Measurements from ENCODE around the gene TTC4. TPM values are rescaled to one million over a fixed set of nuclear protein-coding genes. Genes with fewer than 3 reads are reported as not detected.

TTC4 gene
- total RNA-seq, 2 donors from 2014 or later: 15.9 to 17.4 TPM

- Histone ChIP-seq H3K36me3 (no peaks in the 10 kb centered on the region), H3K4me1 (replicated peaks) (no peaks in the 10 kb centered on the region), H3K4me3 (peak overlapping the region; percentile 70 to 80), H3K27ac (peak overlapping the region; percentile 62 to 74), H3K9me3 (no peaks in the 10 kb centered on the region), H3K27me3 (replicated peaks; ENCODE audit: insufficient read depth) (no peaks in the 10 kb centered on the region)
- no peak for TF ChIP-seq POLR2AphosphoS5 (IDR thresholded peaks at IDR 0.05)
- no peak for TF ChIP-seq POLR2A (IDR thresholded peaks at IDR 0.05)
- no peak for TF ChIP-seq CTCF (IDR thresholded peaks at IDR 0.05)
- intact Hi-C loops (cut with DNase I): loop anchor here (10.0 kb wide), 1 partner anchor 170 kb away; the partner anchor contains the start of gene ACOT11
- WGBS: 94% methylated on average over 7 of the region's 7 CpGs
- no peak for DNase-seq (ENCODE audit: low spot score)
These were observed 674 bp upstream of the TTC4 start for GRCh38 chr1:54714881-54715492.

GRCh38 chr1:54716299-54717047, 812 bp downstream of the TTC4 start:
- 36% methylated on average over 8 of the region's 8 CpGs for WGBS
- peak overlapping the region in 1 of 2 donors; percentile 74 for H3K27ac ChIP-seq
- intact Hi-C loops (cut with DNase I): loop anchor here (10.0 kb wide), 1 partner anchor 172 kb away; the partner anchor contains the start of gene ACOT11

DNA sequence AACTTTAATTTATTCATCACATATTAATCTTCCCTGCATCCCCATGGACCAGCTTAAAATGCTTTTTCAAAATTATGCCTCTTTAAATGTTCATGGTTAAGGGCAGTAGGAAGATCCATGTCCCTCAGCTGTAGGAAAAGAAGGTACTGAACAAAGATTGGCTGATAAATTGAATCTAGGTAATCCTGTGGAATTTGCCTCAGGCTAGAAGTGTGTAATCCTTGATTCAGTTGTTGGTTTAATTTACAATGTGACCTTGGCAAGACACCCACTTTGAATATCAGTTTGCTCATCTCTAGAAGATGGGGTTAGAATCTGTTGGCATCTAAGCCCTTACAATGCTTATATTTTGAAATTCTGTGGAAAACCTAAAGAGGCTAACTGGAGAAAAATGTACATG, 6.1 kb downstream of the TTC4 start:
- Histone ChIP-seq H3K27ac (no peak overlapping the region), H3K9me3 (no peaks in the 10 kb centered on the region), H3K4me1 (replicated peaks) (no peaks in the 10 kb centered on the region), H3K4me3 (no peak overlapping the region), H3K36me3 (peaks cover 0 to 3% of the 10 kb centered on the region in 2 donors), H3K27me3 (replicated peaks; ENCODE audit: insufficient read depth) (no peaks in the 10 kb centered on the region)
- no peak for DNase-seq (ENCODE audit: low spot score)
- TF ChIP-seq CTCF (IDR thresholded peaks at IDR 0.05) (no peak), POLR2AphosphoS5 (IDR thresholded peaks at IDR 0.05) (no peak), POLR2A (IDR thresholded peaks at IDR 0.05) (no peak)
- intact Hi-C loops (cut with DNase I): no loop called here

More at GRCh38 chr1:54716299-54717047, 812 bp downstream of the TTC4 start:
- DNase-seq (ENCODE audit: low spot score): no peak
- H3K9me3 ChIP-seq: no peaks in the 10 kb centered on the region
- TF ChIP-seq POLR2AphosphoS5 (IDR thresholded peaks at IDR 0.05) (no peak), POLR2A (IDR thresholded peaks at IDR 0.05) (no peak), CTCF (IDR thresholded peaks at IDR 0.05) (no peak)
- H3K4me1 ChIP-seq (replicated peaks): no peaks in the 10 kb centered on the region
- peak overlapping the region; percentile 70 to 80 for H3K4me3 ChIP-seq
- no peaks in the 10 kb centered on the region for H3K27me3 ChIP-seq (replicated peaks; ENCODE audit: insufficient read depth)
- H3K36me3 ChIP-seq: no peaks in the 10 kb centered on the region

DNA sequence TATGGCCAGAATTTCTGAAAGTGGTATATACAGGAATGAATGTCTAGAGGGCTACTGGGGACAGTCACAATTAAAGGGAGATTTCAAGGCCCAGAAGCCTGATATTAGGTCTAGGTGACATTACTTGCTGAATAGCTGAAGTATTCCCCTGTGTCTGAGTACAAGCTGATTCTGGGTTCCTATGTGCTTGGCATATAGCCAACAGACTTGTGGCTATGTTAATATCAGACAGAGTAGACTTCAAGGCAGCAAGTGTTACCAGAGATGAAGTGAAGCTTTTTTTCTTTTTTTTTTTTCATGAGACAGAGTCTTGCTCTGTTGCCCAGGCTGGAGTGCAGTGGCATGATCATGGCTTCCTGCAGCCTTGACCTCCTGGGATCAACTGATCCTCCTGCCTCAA, 8.3 kb downstream of the TTC4 start:
- no peak for DNase-seq (ENCODE audit: low spot score)
- peaks cover 0 to 3% of the 10 kb centered on the region in 2 donors for H3K36me3 ChIP-seq
- no peak overlapping the region for H3K4me3 ChIP-seq
- H3K27ac ChIP-seq: no peak overlapping the region
- no peak for TF ChIP-seq POLR2A (IDR thresholded peaks at IDR 0.05)
- TF ChIP-seq POLR2AphosphoS5 (IDR thresholded peaks at IDR 0.05): no peak
- TF ChIP-seq CTCF (IDR thresholded peaks at IDR 0.05): no peak
- no peaks in the 10 kb centered on the region for H3K4me1 ChIP-seq (replicated peaks)
- H3K27me3 ChIP-seq (replicated peaks; ENCODE audit: insufficient read depth): no peaks in the 10 kb centered on the region
- no peaks in the 10 kb centered on the region for H3K9me3 ChIP-seq
- intact Hi-C loops (cut with DNase I): no loop called here
